ENCODE data around the gene CIZ1.

- TF ChIP-seq CTCF (IDR thresholded peaks at IDR 0.05): no peak
- no peak for TF ChIP-seq EZH2 (IDR thresholded peaks at IDR 0.05)
- no peak for TF ChIP-seq EZH2phosphoT487 (IDR thresholded peaks at IDR 0.05)
Measured at GRCh38 chr9:128163523-128164306, 27.7 kb downstream of the CIZ1 start.

All from neural progenitor cell (in vitro differentiated cells).